ENCODE results near the gene C2orf72.

DNA sequence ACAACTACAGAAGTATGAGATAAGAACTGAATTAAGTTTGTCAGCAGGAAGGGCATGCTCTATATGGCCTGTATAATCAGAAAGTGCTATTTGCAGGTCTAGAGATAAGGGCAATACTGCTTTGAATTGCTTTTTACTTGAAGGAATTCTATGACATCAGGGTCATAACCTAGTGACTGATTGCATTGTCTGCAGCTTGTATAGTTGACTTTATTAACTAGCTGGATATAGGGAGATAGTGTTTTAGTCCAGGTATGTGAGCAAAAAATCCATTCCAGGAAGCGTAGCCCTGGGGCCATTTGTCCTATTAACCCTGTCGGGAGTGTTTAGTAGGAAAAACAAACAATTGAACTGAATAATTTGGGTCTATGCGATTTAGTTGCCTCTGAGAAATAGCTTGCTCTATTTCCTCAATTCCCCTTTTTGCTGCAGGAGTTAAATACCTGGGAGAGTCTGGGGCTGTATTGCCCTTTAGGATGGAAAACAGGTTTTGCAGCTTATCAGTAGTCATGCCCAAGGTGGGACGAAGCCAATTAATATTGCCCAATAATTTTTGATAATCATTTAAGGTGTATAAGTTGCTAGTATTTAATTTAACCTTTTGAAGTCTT lies 57.5 kb downstream of the C2orf72 start:
- TF ChIP-seq EZH2 (optimal IDR thresholded peaks at IDR 0.05; ENCODE audit: low read depth, low read length) = no peak
- no peak for TF ChIP-seq EZH2phosphoT487 (IDR thresholded peaks at IDR 0.05; ENCODE audit: low read length)
